Colonic mucosa (tissue), 4 donors: Measurements from ENCODE around the gene CDC5L. TPM values are rescaled to one million over a fixed set of nuclear protein-coding genes. Genes with fewer than 3 reads are reported as not detected.

Experiments used
- DNase-seq: peaks from one replicate; pipeline ENCODE4 v3.0.0-alpha.2; 2020
- H3K27ac ChIP-seq: fragments of 200-600 bp; one replicate; pipeline ENCODE4 v1.8.0; 2021
- H3K27me3 ChIP-seq: fragments of 200-600 bp; one replicate; pipeline ENCODE4 v1.8.0; 2021
- H3K36me3 ChIP-seq: fragments of 200-600 bp; one replicate; pipeline ENCODE4 v1.8.0; 2021
- H3K4me1 ChIP-seq: fragments of 200-600 bp; one replicate; pipeline ENCODE4 v1.8.0; 2021; ENCODE audit warnings: mild to moderate bottlenecking
- H3K4me3 ChIP-seq: fragments of 200-600 bp; one replicate; pipeline ENCODE4 v1.8.0; 2021
- H3K9ac ChIP-seq, 2 donors: one replicate each; pipeline ENCODE4 v1.7.0; 2013; ENCODE audit warnings: control low read depth in 2 of 2, low read depth in 2 of 2, low read length in 2 of 2
- H3K9me3 ChIP-seq: fragments of 200-600 bp; one replicate; pipeline ENCODE4 v1.8.0; 2021
- CTCF ChIP-seq: fragments of 200-600 bp; IDR thresholded peaks from one replicate; pipeline ENCODE4 v1.8.0; 2022; ENCODE audit warnings: antibody characterized with exemption, mild to moderate bottlenecking
- intact Hi-C: fragments of 100-400 bp; cut with DNase I; formaldehyde crosslinking; loops from one replicate; pipeline ENCODE4 v1.14.1; 2022
- total RNA-seq, 2 donors: library from RNA; stranded (reverse); fragmentation: NEBNext Ultra II Directional in 1 of 2; extraction: Animal tissue kit (Norgen Biotek cat#: 25700) in 1 of 2; gene quantifications; one replicate each; pipeline ENCODE4 v1.2.1, GENCODE V29; 2021
- donor health status: healthy.
- donor health status: DM: no; HTN: no; CAD: no.
- donor health status: DM: no; HTN: no; CAD: no.

Gene CDC5L
- total RNA-seq, 2 donors from 2014 or later: 20.6 to 20.8 TPM

DNA sequence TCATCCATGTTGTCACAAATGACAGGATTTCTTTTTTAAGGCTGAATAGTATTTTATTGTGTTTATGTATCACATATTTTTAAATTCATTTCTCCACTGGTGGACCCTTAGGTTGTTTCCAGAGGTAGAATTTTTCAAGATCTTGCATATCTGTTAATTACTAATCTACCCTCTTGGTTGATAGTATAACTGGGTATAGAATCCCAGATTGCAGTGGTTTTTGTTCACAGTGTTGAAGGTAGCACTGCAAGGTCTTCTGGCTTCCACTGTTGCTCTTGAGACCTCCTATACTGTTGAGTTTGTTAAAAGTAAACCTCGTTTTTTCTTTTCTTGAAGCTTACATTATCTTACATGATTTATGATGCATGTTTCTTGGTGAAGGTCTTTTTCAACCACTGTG is 22.9 kb downstream of the CDC5L start:
- H3K9ac ChIP-seq: no peak overlapping the region
- no peak overlapping the region for H3K27ac ChIP-seq
- intact Hi-C loops: no loop called here
- no peaks in the 10 kb centered on the region for H3K27me3 ChIP-seq
- peaks cover 7% of the 10 kb centered on the region for H3K36me3 ChIP-seq
- H3K4me3 ChIP-seq: no peak overlapping the region
- no peaks in the 10 kb centered on the region for H3K9me3 ChIP-seq
- no peaks in the 10 kb centered on the region for H3K4me1 ChIP-seq
- TF ChIP-seq CTCF: no peak
- no peak for DNase-seq

DNA sequence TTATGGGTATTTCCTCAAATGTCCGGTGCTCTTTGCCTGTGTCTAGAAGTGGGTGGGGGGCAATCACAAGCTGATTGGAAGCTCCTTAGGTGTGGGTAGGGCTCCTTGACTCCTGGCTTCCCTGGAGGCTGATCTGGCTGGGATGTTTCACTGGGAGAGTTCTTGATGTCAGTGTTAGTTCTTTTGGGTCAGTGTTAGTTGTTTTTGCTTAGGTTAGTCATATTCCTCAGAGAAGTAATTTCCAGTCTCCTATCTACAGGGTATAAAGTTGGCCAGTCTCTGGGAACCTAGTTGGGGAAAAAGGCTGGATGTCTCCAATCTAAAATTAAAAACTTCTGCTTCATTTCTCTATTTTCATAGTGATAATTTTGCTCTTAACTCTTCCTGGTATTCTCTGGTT is 23.6 kb downstream of the CDC5L start:
- intact Hi-C loops: no loop called here
- H3K27me3 ChIP-seq: no peaks in the 10 kb centered on the region
- no peak overlapping the region for H3K9ac ChIP-seq
- no peak for DNase-seq
- no peak for TF ChIP-seq CTCF
- H3K9me3 ChIP-seq: no peaks in the 10 kb centered on the region
- H3K4me1 ChIP-seq: no peaks in the 10 kb centered on the region
- no peak overlapping the region for H3K27ac ChIP-seq
- H3K36me3 ChIP-seq: peaks cover 7% of the 10 kb centered on the region
- no peak overlapping the region for H3K4me3 ChIP-seq

DNA sequence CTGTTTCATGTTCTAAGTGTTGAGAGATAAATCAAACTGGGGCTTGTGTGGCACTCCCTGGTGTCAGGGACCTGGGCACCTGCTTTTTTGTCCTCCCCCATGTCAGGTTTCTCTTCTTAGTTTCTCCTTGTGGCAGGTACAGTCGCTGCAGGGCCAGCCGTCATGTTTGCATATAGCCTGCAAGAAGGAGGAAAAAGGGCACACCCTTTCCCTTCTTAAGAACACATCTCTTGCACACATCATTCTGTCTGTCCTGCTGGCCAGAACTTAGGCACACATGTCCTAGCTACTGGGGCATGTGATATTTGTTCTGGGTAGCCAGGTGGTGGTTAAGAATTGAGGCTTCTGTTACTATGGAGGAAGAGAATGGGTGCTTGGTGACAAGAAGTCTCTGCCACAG is 27.9 kb downstream of the CDC5L start:
- intact Hi-C loops: no loop called here
- DNase-seq: peak; percentile 30
- no peaks in the 10 kb centered on the region for H3K9me3 ChIP-seq
- no peaks in the 10 kb centered on the region for H3K4me1 ChIP-seq
- no peaks in the 10 kb centered on the region for H3K27me3 ChIP-seq
- no peak overlapping the region for H3K9ac ChIP-seq
- peaks cover 8% of the 10 kb centered on the region for H3K36me3 ChIP-seq
- no peak overlapping the region for H3K27ac ChIP-seq
- no peak overlapping the region for H3K4me3 ChIP-seq
- no peak for TF ChIP-seq CTCF

- H3K4me1 ChIP-seq: no peaks in the 10 kb centered on the region
- no peaks in the 10 kb centered on the region for H3K27me3 ChIP-seq
- no peak overlapping the region for H3K4me3 ChIP-seq
- DNase-seq: no peak
- H3K9me3 ChIP-seq: no peaks in the 10 kb centered on the region
- no peak overlapping the region for H3K27ac ChIP-seq
- no peak for TF ChIP-seq CTCF
- peaks cover 13% of the 10 kb centered on the region for H3K36me3 ChIP-seq
- intact Hi-C loops: no loop called here
- no peak overlapping the region for H3K9ac ChIP-seq
These were observed 28.5 kb downstream of the CDC5L start for GRCh38 chr6:44415873-44416502.

- H3K9me3 ChIP-seq: no peaks in the 10 kb centered on the region
- no peak for DNase-seq
- H3K9ac ChIP-seq: no peak overlapping the region
- no peaks in the 10 kb centered on the region for H3K27me3 ChIP-seq
- peaks cover 14% of the 10 kb centered on the region for H3K36me3 ChIP-seq
- intact Hi-C loops: no loop called here
- no peak overlapping the region for H3K4me3 ChIP-seq
- no peak for TF ChIP-seq CTCF
- no peak overlapping the region for H3K27ac ChIP-seq
- H3K4me1 ChIP-seq: no peaks in the 10 kb centered on the region
These were observed 35.0 kb downstream of the CDC5L start for GRCh38 chr6:44422531-44422930.
